Loucy (cell line): ENCODE data around the gene DKC1.
"Not testable (repeated sequence)": the region's sequence is repeated elsewhere in the genome, so short reads cannot be mapped to it uniquely, and the experiment has no call there.

Source experiments
- H2AFZ ChIP-seq: fragments of 200-600 bp; sonication (generic); 2 replicates; pipeline ENCODE4 v1.6.0; 2016; ENCODE audit warnings: antibody characterized with exemption, mild to moderate bottlenecking, low read length, moderate library complexity
- H3F3A ChIP-seq: fragments of 200-600 bp; 2 replicates; pipeline ENCODE4 v1.6.0; 2016; ENCODE audit warnings: antibody characterized with exemption, low read depth, mild to moderate bottlenecking
- H3K27me3 ChIP-seq: fragments of 200-600 bp; sonication (generic); 2 replicates; pipeline ENCODE4 v1.6.1; 2014; ENCODE audit warnings: low read length, mild to moderate bottlenecking; ENCODE audit not compliant: insufficient read depth, poor library complexity, severe bottlenecking
- H3K36me3 ChIP-seq: fragments of 200-600 bp; sonication (generic); 2 replicates; pipeline ENCODE4 v1.6.1; 2016; ENCODE audit warnings: low read length; ENCODE audit not compliant: insufficient read depth
- H3K4me1 ChIP-seq: fragments of 200-600 bp; sonication (generic); 2 replicates; pipeline ENCODE4 v1.5.1; 2014; ENCODE audit warnings: low read length, mild to moderate bottlenecking; ENCODE audit not compliant: insufficient read depth, poor library complexity, severe bottlenecking
- H3K4me2 ChIP-seq: fragments of 200-600 bp; sonication (generic); 2 replicates; pipeline ENCODE4 v1.6.0; 2014; ENCODE audit warnings: antibody characterized with exemption, low read length, low read depth, mild to moderate bottlenecking; ENCODE audit not compliant: poor library complexity, severe bottlenecking
- H3K4me3 ChIP-seq: fragments of 200-600 bp; sonication (generic); 2 replicates; pipeline ENCODE4 v1.5.1; 2014; ENCODE audit warnings: low read length, mild to moderate bottlenecking, mixed read lengths; ENCODE audit not compliant: poor library complexity, severe bottlenecking
- H3K79me2 ChIP-seq: fragments of 200-600 bp; sonication (generic); 2 replicates; pipeline ENCODE4 v1.6.1; 2014; ENCODE audit warnings: low read length; ENCODE audit not compliant: insufficient read depth
- H3K9ac ChIP-seq: fragments of 200-600 bp; sonication (generic); 2 replicates; pipeline ENCODE4 v1.6.0; 2014; ENCODE audit warnings: mild to moderate bottlenecking, low read depth, low read length, moderate library complexity; ENCODE audit not compliant: poor library complexity, severe bottlenecking
- H3K9me2 ChIP-seq: fragments of 200-600 bp; sonication (generic); replicated peaks from 2 replicates; pipeline ENCODE4 v1.6.1; 2016; ENCODE audit warnings: low read depth, low read length, mixed read lengths
- H3K9me3 ChIP-seq: fragments of 200-600 bp; sonication (generic); 2 replicates; pipeline ENCODE4 v1.6.1; 2014; ENCODE audit warnings: mild to moderate bottlenecking, antibody characterized with exemption, low read length, low read depth; ENCODE audit not compliant: insufficient read depth
- H4K20me1 ChIP-seq: fragments of 200-600 bp; sonication (generic); 2 replicates; pipeline ENCODE4 v1.6.0; 2014; ENCODE audit warnings: antibody characterized with exemption, low read length, mild to moderate bottlenecking; ENCODE audit not compliant: insufficient read depth, poor library complexity, severe bottlenecking
- EZH2phosphoT487 ChIP-seq: fragments of 200-600 bp; IDR thresholded peaks from 2 replicates; pipeline ENCODE4 v1.6.1; 2018; ENCODE audit warnings: antibody characterized with exemption, mild to moderate bottlenecking, moderate library complexity, borderline replicate concordance
- TF ChIP-seq, protein P1 (sequence below): fragments of 200-600 bp; sonication (generic); conservative IDR thresholded peaks from 2 replicates; pipeline ENCODE4 v1.5.1; 2014; ENCODE audit warnings: mild to moderate bottlenecking, antibody characterized with exemption, low read length

DKC1 gene

GRCh38 chrX:154822029-154822428 is 59.4 kb downstream of the DKC1 start:
- H3K79me2 ChIP-seq = no peaks in the 10 kb centered on the region
- H3K27me3 ChIP-seq = no peaks in the 10 kb centered on the region
- H3K9me2 ChIP-seq = no peaks in the 10 kb centered on the region
- H3K36me3 ChIP-seq = no peaks in the 10 kb centered on the region
- no peak overlapping the region for H2AFZ ChIP-seq
- TF ChIP-seq, protein P1, sequence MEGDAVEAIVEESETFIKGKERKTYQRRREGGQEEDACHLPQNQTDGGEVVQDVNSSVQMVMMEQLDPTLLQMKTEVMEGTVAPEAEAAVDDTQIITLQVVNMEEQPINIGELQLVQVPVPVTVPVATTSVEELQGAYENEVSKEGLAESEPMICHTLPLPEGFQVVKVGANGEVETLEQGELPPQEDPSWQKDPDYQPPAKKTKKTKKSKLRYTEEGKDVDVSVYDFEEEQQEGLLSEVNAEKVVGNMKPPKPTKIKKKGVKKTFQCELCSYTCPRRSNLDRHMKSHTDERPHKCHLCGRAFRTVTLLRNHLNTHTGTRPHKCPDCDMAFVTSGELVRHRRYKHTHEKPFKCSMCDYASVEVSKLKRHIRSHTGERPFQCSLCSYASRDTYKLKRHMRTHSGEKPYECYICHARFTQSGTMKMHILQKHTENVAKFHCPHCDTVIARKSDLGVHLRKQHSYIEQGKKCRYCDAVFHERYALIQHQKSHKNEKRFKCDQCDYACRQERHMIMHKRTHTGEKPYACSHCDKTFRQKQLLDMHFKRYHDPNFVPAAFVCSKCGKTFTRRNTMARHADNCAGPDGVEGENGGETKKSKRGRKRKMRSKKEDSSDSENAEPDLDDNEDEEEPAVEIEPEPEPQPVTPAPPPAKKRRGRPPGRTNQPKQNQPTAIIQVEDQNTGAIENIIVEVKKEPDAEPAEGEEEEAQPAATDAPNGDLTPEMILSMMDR = no peak
- no peak for TF ChIP-seq EZH2phosphoT487
- no peaks in the 10 kb centered on the region for H3F3A ChIP-seq
- no peaks in the 10 kb centered on the region for H3K9me3 ChIP-seq
- no peaks in the 10 kb centered on the region for H4K20me1 ChIP-seq
- H3K9ac ChIP-seq = no peak overlapping the region
- H3K4me2 ChIP-seq = no peak overlapping the region
- H3K4me3 ChIP-seq = no peak overlapping the region
- no peaks in the 10 kb centered on the region for H3K4me1 ChIP-seq

DNA sequence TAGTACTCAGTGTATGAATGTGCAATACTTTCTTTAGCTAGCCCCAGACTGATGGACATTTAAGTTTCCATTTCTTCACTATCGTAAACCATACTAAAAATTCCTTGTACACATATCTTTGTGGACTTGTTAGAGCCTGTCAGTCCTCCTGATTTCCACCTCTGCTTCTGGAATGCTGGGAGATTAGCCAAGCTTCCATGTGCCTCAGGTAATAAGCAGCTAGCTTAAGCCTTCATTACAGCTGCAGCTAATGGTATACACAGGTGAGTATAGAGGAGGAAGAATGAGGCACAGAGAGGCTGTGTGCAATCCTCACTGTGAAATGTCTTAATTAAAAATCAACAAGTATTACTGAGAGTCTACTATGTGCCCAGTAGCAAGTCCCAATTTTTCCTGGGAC is 62.0 kb downstream of the DKC1 start:
- Histone ChIP-seq H3K36me3 (no peaks in the 10 kb centered on the region), H3K27me3 (no peaks in the 10 kb centered on the region), H3K4me1 (no peaks in the 10 kb centered on the region), H4K20me1 (no peaks in the 10 kb centered on the region), H3K4me2 (no peak overlapping the region), H3F3A (no peaks in the 10 kb centered on the region), H3K9me2 (no peaks in the 10 kb centered on the region), H3K9me3 (no peaks in the 10 kb centered on the region), H2AFZ (no peak overlapping the region), H3K9ac (no peak overlapping the region), H3K79me2 (no peaks in the 10 kb centered on the region), H3K4me3 (no peak overlapping the region)
- TF ChIP-seq, protein P1 = no peak
- TF ChIP-seq EZH2phosphoT487 = no peak

DNA sequence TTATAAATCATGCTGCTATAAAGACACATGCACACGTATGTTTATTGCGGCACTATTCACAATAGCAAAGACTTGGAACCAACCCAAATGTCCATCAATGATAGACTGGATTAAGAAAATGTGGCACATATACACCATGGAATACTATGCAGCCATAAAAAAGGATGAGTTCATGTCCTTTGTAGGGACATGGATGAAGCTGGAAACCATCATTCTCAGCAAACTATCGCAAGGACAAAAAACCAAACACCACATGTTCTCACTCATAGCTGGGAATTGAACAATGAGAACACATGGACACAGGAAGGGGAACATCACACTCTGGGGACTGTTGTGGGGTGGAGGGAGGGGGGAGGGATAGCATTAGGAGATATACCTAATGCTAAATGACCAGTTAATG is 62.9 kb downstream of the DKC1 start:
- not testable (repeated sequence) for H4K20me1 ChIP-seq, H3K79me2 ChIP-seq, H3K36me3 ChIP-seq, H3K9me3 ChIP-seq, H3K27me3 ChIP-seq, H3F3A ChIP-seq, H3K4me1 ChIP-seq, H3K4me2 ChIP-seq, H3K4me3 ChIP-seq, H3K9me2 ChIP-seq, H2AFZ ChIP-seq, H3K9ac ChIP-seq
